GM21619 (cell line): ENCODE data around the gene CLIP2.
"Not testable (repeated sequence)": the region's sequence is repeated elsewhere in the genome, so short reads cannot be mapped to it uniquely, and the experiment has no call there.

Experiments used
- ATAC-seq: cut with Tn5 transposase; IDR thresholded peaks from one replicate; pipeline ENCODE4 v1.9.1; 2021; ENCODE audit not compliant: unreplicated experiment

Gene CLIP2

GRCh38 chr7:74365322-74366022, 76.3 kb downstream of the CLIP2 start:
- ATAC-seq, result no peak

- ATAC-seq, result no peak
Measured at GRCh38 chr7:74371381-74372341, 82.5 kb downstream of the CLIP2 start.

GRCh38 chr7:74372511-74373111, 83.4 kb downstream of the CLIP2 start:
- ATAC-seq, result no peak

- ATAC-seq, result no peak
Measured at GRCh38 chr7:74373536-74373935, 84.3 kb downstream of the CLIP2 start.

GRCh38 chr7:74375726-74376220, 86.6 kb downstream of the CLIP2 start:
- ATAC-seq, result no peak

GRCh38 chr7:74376256-74377036, 87.2 kb downstream of the CLIP2 start:
- no peak for ATAC-seq

GRCh38 chr7:74379938-74380337, 90.7 kb downstream of the CLIP2 start:
- no peak for ATAC-seq

- no peak for ATAC-seq
Measured at GRCh38 chr7:74380720-74381119, 91.5 kb downstream of the CLIP2 start.

GRCh38 chr7:74384086-74384485, 94.9 kb downstream of the CLIP2 start:
- not testable (repeated sequence) for ATAC-seq

GRCh38 chr7:74384854-74385253, 95.6 kb downstream of the CLIP2 start:
- not testable (repeated sequence) for ATAC-seq

- no peak for ATAC-seq
Measured at GRCh38 chr7:74387606-74388005, 98.4 kb downstream of the CLIP2 start.

GRCh38 chr7:74388880-74389415, 99.7 kb downstream of the CLIP2 start:
- no peak for ATAC-seq

- not testable (repeated sequence) for ATAC-seq
Measured at GRCh38 chr7:74393722-74394121, 104.5 kb downstream of the CLIP2 start.

- not testable (repeated sequence) for ATAC-seq
Measured at GRCh38 chr7:74394601-74395000, 105.4 kb downstream of the CLIP2 start.

GRCh38 chr7:74395745-74396311, 106.6 kb downstream of the CLIP2 start:
- ATAC-seq, result no peak

- no peak for ATAC-seq
Measured at GRCh38 chr7:74396993-74397392, 107.8 kb downstream of the CLIP2 start.

- no peak for ATAC-seq
Measured at GRCh38 chr7:74398426-74398825, 109.2 kb downstream of the CLIP2 start.

- ATAC-seq, result no peak
Measured at GRCh38 chr7:74399006-74399405, 109.8 kb downstream of the CLIP2 start.

GRCh38 chr7:74400420-74401136, 111.4 kb downstream of the CLIP2 start:
- no peak for ATAC-seq
